M059J (cell line): ENCODE measurements around the gene SPAG16. TPM values are rescaled to one million over a fixed set of nuclear protein-coding genes. Genes with fewer than 3 reads are reported as not detected.
A peak's percentile ranks its signal among the peaks of the same experiment; 100 is the strongest.
"Not testable (repeated sequence)": the region's sequence is repeated elsewhere in the genome, so short reads cannot be mapped to it uniquely, and the experiment has no call there.

Source experiments
- DNase-seq: peaks from one replicate; pipeline ENCODE4 v3.0.0-alpha.2; 2012; ENCODE audit warnings: low read depth
- total RNA-seq: library from RNA; depleted of rRNA; stranded (reverse); fragments of >200 nt; shearing (Covaris generic); gene quantifications from 2 replicates; pipeline ENCODE4 v1.2.3, GENCODE V29; 2014

SPAG16 gene
- total RNA-seq, 1 experiment from 2014 or later, result 37.8 TPM

DNA sequence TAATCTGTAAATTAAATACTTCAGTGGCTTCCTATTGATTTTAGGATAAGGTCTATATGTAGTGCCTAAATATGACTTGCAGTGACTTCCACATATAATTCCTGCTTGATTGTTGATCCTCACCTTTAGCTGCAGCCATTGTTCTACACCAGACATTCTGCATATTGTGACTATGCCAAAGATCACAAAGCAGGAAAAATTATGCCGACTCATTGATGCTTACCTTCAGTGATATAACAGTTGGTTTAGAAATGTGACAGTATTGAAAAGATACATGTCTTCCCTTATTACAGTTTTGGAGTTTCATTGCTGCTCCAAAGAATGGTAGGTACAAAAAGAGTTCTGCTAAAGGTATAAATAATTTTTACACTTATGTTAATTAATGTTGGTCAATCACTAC lies 12.3 kb upstream of the SPAG16 start:
- no peak for DNase-seq

GRCh38 chr2:213274143-213274542 lies 10.1 kb upstream of the SPAG16 start:
- DNase-seq, result no peak

DNA sequence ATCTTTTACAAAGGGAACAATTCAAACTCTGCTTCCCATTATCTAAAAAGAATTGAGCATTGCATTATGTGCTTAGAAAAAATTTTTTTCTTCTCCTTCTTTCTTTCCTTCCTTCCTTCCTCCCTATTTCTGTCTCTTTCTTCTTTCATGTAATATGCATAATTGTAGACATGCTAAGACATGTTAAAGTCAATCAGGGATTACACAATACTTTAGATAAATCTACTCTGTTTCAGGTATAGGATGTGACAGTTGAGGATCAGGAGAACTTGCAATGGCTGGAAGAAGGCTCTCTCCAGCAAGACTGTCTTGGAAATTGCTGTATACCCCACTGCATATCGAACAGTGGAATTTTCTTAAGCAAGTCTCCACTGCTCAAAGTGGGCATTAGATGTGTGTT lies 9.0 kb upstream of the SPAG16 start:
- DNase-seq, result no peak

DNA sequence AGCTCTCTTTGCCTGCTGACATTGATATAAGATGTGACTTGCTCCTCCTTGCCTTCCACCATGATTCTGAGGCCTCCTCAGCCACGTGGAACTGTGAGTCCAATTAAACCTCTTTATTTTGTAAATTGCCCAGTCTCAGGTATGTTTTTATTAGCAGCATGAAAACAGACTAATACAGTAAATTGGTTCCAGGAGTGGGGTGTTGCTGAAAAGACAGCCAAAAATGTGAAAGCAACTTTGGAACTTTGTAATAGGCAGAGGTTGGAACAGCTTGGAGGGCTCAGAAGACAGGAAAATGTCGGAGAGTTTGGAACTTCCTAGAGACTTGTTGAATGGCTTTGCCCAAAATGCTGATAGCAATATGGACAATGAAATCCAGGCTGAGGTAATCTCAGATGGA lies 7.1 kb upstream of the SPAG16 start:
- DNase-seq, result not testable (repeated sequence)

- DNase-seq, result no peak
Measured at GRCh38 chr2:213279116-213279620, 5.1 kb upstream of the SPAG16 start.

GRCh38 chr2:213279971-213280370 lies 4.3 kb upstream of the SPAG16 start:
- DNase-seq, result no peak

GRCh38 chr2:213281156-213281555 lies 3.1 kb upstream of the SPAG16 start:
- peak; percentile 24 for DNase-seq

- DNase-seq, result no peak
Measured at GRCh38 chr2:213285404-213285803, 1.1 kb downstream of the SPAG16 start.

DNA sequence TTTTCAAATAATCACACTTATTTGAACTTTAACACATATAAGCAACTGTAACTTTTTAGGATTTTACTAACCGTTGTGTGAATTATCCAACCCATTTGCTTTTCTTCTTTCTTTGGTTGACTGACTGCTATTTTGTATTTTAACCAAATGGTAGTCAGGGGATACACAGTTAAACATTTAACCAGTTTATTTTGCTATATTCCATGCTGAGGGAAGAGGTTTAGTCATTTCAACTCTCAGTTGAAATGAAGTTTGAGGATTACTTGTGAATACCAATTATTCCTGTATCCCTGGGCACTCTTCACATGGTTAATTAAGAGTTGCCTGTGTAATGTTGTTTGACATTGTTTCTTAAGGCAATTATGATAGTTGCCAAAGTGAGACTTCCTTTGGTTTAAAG lies 1.9 kb downstream of the SPAG16 start:
- no peak for DNase-seq

DNA sequence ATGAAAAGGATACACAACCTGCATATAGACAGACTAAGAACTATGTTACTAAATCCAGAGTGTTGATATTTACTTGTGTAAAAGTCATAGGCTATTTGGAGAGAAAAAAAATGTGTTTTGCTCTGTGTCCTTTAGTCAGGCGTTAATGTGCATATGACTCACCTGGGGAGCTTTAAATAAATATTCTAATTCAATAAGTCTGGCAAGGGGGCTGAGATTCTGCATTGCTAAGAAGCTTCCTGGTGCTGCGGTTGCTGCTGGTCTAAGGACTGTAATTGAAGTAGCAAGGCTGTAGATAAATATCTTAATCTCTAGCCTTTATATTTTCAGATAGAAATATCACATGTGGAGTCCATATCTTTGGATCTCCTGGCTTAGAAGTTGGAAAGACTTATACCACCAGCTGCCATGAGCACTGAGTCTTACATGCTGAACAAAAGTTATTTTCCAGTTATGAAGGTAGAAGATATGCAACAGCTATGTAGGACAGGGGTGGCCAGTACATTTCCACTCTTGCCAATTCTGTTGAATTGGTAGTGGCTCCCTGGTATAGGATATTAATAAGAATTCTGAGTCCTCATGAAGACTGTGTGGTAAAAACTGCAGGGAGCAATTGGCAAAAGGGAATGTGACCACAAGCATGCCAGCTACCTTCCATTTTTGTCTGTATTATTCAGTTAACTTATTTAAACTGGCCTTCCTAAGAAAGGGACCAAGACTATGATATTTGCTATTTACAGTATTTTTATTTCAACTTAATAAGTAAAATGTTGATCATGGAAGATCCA lies 4.8 kb downstream of the SPAG16 start:
- peak; percentile 75 for DNase-seq

GRCh38 chr2:213290501-213290900 lies 6.2 kb downstream of the SPAG16 start:
- no peak for DNase-seq

DNA sequence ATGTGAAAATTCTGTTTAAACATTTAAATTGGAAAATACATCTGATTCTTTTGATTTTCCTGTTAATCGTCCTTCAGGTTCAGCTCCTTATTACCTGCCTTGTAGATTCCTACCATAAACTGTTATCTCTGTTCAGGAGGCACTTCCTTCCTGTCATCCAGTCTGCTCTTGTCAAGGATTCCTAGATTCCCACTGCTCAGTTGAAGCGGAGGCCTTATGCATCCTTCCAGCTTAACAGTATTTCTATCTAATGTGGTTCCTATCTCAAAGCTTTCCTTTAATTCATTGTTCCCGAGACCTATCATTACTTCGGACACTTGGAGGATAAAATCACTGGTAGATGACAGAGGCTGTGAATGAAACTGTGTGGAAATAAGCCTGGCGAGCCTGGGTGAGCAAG lies 12.0 kb downstream of the SPAG16 start:
- no peak for DNase-seq

DNA sequence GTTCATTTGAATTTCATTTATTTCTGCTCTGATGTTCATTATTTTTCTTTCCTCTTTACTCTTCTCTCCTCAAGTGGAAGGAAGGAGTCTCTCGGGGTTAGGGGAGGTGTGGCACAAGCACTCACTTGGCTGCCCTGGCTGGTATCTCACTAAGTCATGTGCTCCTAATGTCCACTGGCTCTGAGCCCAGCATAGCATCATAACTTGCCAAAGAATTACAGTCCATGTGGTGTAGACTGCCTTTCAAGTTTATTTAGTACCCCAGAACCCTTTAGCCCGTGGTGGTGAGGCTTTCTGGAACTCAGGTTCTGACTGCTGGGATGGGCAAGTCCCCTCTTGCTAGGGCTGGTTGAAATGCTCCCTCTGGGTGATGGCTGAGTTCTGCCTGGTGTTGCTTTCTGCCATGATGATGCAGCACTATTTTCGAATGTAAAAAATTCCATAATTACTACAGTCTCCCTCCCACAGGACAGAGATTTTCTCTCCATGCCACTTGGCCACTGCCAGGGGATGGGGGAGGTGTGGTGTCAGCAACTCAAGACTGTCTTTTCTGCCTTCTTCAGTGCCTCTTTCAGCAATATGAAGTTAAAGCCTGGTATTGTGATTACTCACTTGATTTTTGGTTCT lies 22.2 kb downstream of the SPAG16 start:
- peak; percentile 79 for DNase-seq

- peak; percentile 3 for DNase-seq
Measured at GRCh38 chr2:213315168-213315876, 31.1 kb downstream of the SPAG16 start.

- DNase-seq, result peak; percentile 85
Measured at GRCh38 chr2:213316001-213316735, 31.9 kb downstream of the SPAG16 start.

DNA sequence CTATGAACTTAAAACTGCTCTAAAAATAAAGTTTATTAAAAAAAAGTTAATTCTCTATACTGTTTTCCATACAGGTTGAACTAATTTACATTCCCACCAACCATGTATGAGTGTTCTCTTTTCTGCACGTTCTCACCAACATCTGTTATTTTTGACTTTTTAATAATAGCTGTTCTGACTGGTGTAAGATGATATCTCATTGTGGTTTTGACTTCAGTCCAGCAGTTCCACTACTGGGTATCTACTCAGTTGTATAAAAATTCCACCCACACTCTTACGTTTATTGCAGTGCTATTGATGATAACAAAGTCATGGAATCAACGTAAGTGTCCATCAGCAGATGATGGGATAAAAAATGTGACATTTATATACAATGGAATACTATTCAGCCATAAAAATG lies 33.7 kb downstream of the SPAG16 start:
- DNase-seq, result peak; percentile 82

DNA sequence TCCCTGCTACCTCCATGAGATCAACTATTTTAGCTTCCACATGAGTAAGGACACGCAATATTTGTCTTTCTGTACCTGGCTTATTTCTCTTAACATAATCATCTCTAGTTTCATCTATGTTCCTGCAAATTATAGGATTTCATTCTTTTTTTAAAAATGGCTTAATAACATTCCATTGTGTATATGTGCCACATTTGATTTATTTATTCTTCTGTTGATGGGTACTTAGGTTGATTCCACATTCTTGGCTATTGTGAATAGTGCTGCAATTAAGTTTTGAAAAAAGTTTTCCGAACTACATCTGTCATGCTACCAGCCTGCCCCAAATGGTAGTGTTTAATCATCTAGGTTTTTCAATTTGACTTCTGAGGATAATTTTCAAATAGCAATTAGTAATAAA lies 36.3 kb downstream of the SPAG16 start:
- no peak for DNase-seq

DNA sequence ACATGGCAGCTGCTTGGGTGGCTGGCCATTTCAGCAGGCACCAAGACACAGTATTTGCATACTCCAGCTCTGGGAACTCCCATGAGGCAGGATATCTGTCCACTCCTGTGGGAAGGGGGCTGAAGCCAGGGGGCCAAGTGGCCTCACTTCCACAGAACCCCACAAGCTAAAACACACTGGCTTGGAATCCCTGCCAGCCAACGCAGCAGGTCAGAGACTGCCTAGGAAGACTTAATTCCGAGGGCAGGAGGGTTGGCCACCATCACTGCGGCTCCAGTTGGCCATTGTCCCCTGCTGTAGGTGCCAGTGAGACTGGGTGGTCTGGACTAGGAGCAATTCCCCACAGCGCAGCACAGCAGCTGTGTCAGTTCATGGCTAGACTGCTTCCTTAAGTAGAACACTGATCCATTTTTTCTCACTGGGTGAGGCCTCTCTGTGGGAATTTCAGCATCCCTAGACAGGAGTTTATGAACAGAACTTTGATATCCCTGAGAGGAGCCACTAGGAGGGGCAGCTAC lies 52.0 kb downstream of the SPAG16 start:
- no peak for DNase-seq

DNA sequence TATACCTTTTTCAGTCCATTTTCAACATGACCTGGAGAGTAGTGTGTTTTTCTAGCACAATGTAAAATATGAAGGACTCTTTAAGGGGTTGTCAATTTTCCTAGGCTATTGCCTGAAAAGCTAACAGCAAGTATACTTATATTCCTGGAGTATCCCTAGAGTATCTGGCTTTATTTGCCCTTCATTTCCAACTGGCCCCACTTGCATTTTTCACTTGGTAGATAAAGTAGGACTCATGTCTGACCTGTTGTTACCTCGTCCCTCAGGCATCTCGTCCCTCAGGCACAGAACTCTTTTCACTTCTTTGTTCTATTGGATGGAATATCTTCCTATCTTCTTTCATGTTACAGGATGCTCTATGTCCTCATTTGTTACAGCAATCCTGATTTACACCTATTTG lies 69.2 kb downstream of the SPAG16 start:
- no peak for DNase-seq

- DNase-seq, result no peak
Measured at GRCh38 chr2:213376644-213377043, 92.4 kb downstream of the SPAG16 start.

GRCh38 chr2:213407027-213407426 lies 122.8 kb downstream of the SPAG16 start:
- DNase-seq, result not testable (repeated sequence)
